ENCODE measurements around the gene FBXO27. TPM values are rescaled to one million over a fixed set of nuclear protein-coding genes. Genes with fewer than 3 reads are reported as not detected.
"Not testable (repeated sequence)": the region's sequence is repeated elsewhere in the genome, so short reads cannot be mapped to it uniquely, and the experiment has no call there.

FBXO27 gene
- total RNA-seq, 4 donors from 2014 or later = 1.2 to 12.4 (median 3.6) TPM

DNA sequence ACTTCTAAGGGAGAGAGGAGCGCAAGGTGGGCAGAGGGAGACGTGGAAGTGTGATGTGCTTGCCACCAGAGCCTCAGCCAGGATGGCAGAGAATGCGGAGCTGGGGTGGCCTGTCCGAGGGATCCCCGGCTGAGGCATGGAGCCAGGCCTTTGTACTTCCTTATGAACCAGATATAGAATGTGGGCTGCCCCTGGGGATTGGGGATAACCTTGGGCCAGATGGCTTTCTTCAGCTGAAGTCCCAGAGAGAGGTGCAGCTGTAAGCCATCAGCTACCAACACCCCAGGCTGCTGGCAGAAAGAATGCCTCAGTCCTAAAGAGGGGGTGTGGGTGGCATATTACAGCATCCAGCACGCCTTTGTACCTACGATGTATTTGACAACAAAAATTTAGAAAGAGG lies 31.3 kb downstream of the FBXO27 start:
- no peak overlapping the region for H3K4me3 ChIP-seq
- TF ChIP-seq CTCF (IDR thresholded peaks at IDR 0.05) (no peak), POLR2A (IDR thresholded peaks at IDR 0.05) (no peak)

DNA sequence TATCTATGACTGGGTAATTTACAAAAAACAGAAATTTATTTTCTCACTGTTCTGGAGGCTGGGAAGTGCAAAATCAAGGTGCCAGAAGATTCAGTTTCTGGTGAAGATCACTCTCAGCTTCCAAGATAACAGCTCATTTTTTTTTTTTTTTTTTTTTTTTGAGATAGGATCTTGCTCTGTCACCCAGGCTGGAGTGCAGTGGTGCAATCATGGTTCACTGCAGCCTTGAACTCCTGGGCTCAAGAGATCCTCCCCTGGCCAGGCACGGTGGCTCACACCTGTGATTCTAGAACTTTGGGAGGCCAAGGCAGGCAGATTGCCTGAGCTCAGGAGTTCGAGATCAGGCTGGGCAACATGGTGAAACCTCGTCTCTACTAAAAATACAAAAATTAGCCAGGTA lies 34.8 kb downstream of the FBXO27 start:
- not testable (repeated sequence) for H3K9me3 ChIP-seq, H3K4me1 ChIP-seq, H3K36me3 ChIP-seq, H3K27me3 ChIP-seq, DNase-seq, H3K4me3 ChIP-seq, H3K27ac ChIP-seq

More for the DNA sequence above, 31.3 kb downstream of the FBXO27 start:
- Histone ChIP-seq H3K9me3 (no peaks in the 10 kb centered on the region), H3K27ac (no peak overlapping the region), H3K27me3 (no peaks in the 10 kb centered on the region), H3K36me3 (no peaks in the 10 kb centered on the region), H3K4me1 (no peaks in the 10 kb centered on the region)
- DNase-seq = no peak

DNA sequence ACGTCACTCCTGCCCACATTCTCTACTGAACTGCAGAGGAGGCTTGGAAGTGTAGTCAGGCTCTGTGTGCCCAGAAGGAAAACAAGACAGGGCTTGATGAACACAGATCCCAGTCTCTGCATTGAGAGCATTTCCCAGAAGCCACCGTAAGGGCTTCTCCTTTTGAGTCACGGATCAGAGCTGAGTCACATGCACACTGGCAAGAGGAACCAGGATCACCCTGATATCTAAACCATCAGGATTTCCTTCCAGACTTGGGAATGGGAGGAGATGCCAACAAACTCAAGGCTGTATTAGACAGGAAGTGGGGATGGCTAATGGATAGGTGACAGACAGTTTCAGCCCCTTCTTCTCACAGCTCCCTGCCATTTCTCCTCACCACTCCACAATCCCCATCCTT lies 39.1 kb downstream of the FBXO27 start:
- Histone ChIP-seq H3K9me3 (no peaks in the 10 kb centered on the region), H3K4me1 (no peaks in the 10 kb centered on the region), H3K4me3 (no peak overlapping the region), H3K27me3 (no peaks in the 10 kb centered on the region), H3K27ac (no peak overlapping the region), H3K36me3 (no peaks in the 10 kb centered on the region)
- DNase-seq = no peak
- no peak for TF ChIP-seq POLR2A (IDR thresholded peaks at IDR 0.05)
- no peak for TF ChIP-seq CTCF (IDR thresholded peaks at IDR 0.05)

DNA sequence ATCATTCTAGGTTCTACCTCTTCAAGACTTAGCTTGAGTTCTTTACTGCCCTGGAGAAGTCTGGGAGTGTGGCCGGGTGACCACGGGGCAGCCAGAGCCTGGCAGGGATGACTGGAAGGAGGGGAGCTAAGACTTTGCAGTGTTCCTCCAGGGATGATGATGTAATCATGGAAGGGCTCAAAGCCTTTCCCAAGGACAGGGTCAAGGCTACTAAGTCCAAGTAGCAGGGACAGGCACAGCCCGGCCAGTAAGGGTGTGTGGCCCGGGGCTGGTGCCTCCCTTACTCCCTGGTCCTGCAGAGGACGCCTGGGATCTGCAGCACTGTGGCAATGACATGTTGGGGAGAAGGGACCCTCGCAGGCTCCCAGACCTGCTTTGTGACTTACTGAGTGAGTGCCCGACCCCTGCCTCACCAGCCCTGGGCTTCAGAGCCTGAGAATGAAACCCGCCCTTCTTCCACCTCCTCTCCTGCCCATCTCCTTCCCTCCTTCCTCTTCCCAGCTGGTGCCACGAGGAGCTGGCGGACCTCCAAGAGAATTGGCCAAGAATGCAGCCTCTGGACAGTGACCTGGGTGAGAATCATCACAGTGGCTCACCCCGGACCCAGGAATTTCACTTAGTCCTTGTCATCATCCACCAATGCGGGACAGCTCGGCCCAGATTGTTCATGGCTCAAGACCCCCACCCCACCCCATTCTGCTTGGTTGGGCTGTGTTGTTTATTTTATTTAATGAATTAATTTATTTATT lies 41.2 kb downstream of the FBXO27 start:
- Histone ChIP-seq H3K27ac (no peak overlapping the region), H3K9me3 (no peaks in the 10 kb centered on the region), H3K4me1 (no peaks in the 10 kb centered on the region), H3K36me3 (no peaks in the 10 kb centered on the region), H3K27me3 (no peaks in the 10 kb centered on the region), H3K4me3 (no peak overlapping the region)
- no peak for DNase-seq
- no peak for TF ChIP-seq CTCF (IDR thresholded peaks at IDR 0.05)
- TF ChIP-seq POLR2A (IDR thresholded peaks at IDR 0.05) = no peak

GRCh38 chr19:38989614-38990013 lies 42.7 kb downstream of the FBXO27 start:
- not testable (repeated sequence) for H3K27me3 ChIP-seq, DNase-seq, H3K4me3 ChIP-seq, H3K4me1 ChIP-seq, H3K9me3 ChIP-seq, H3K36me3 ChIP-seq, H3K27ac ChIP-seq

- Histone ChIP-seq H3K9me3 (no peaks in the 10 kb centered on the region), H3K4me3 (no peak overlapping the region), H3K4me1 (no peaks in the 10 kb centered on the region), H3K36me3 (no peaks in the 10 kb centered on the region), H3K27ac (no peak overlapping the region), H3K27me3 (no peaks in the 10 kb centered on the region)
- DNase-seq = no peak
- TF ChIP-seq CTCF (IDR thresholded peaks at IDR 0.05) (no peak), POLR2A (IDR thresholded peaks at IDR 0.05) (no peak)
Observed at GRCh38 chr19:38989066-38989605, 43.2 kb downstream of the FBXO27 start.

- H3K36me3 ChIP-seq, H3K4me1 ChIP-seq, H3K9me3 ChIP-seq, DNase-seq, H3K27ac ChIP-seq, H3K27me3 ChIP-seq, H3K4me3 ChIP-seq: not testable (repeated sequence)
Observed at GRCh38 chr19:38988627-38989026, 43.7 kb downstream of the FBXO27 start.

- H3K4me3 ChIP-seq, H3K4me1 ChIP-seq, H3K36me3 ChIP-seq, H3K27ac ChIP-seq, DNase-seq, H3K27me3 ChIP-seq, H3K9me3 ChIP-seq: not testable (repeated sequence)
Observed at GRCh38 chr19:38987745-38988144, 44.6 kb downstream of the FBXO27 start.

Data from Peyer's patch (tissue), 4 donors.